Hepatocyte (in vitro differentiated cells): Measurements from ENCODE around the gene CD37. TPM values are rescaled to one million over a fixed set of nuclear protein-coding genes. Genes with fewer than 3 reads are reported as not detected.

Source experiments
- DNase-seq: peaks from one replicate; pipeline ENCODE4 v3.0.0-alpha.2; 2016; ENCODE audit warnings: low spot score
- H2AFZ ChIP-seq: fragments of 200-600 bp; sonication (generic); 2 replicates; pipeline ENCODE4 v1.6.0; 2016; ENCODE audit warnings: antibody characterized with exemption, mild to moderate bottlenecking
- H3K27ac ChIP-seq: fragments of 200-600 bp; sonication (generic); 2 replicates; pipeline ENCODE4 v1.5.1; 2016; ENCODE audit warnings: mild to moderate bottlenecking
- H3K27me3 ChIP-seq: fragments of 200-600 bp; sonication (generic); 2 replicates; pipeline ENCODE4 v1.6.1; 2016
- H3K36me3 ChIP-seq: fragments of 200-600 bp; sonication (generic); replicated peaks from 2 replicates; pipeline ENCODE4 v1.5.1; 2016; ENCODE audit warnings: low read depth; ENCODE audit not compliant: insufficient read depth
- H3K4me1 ChIP-seq: fragments of 200-600 bp; sonication (generic); 2 replicates; pipeline ENCODE4 v1.5.1; 2016; ENCODE audit warnings: mild to moderate bottlenecking, moderate library complexity; ENCODE audit not compliant: insufficient read depth
- H3K4me2 ChIP-seq: fragments of 200-600 bp; sonication (generic); 2 replicates; pipeline ENCODE4 v1.6.0; 2016
- H3K4me3 ChIP-seq: fragments of 200-600 bp; sonication (generic); 2 replicates; pipeline ENCODE4 v1.5.1; 2016; ENCODE audit warnings: mild to moderate bottlenecking
- H3K79me2 ChIP-seq: fragments of 200-600 bp; sonication (generic); 2 replicates; pipeline ENCODE4 v1.6.0; 2017; ENCODE audit warnings: mild to moderate bottlenecking
- H3K9me2 ChIP-seq: fragments of 200-600 bp; sonication (generic); replicated peaks from 2 replicates; pipeline ENCODE4 v1.6.0; 2017; ENCODE audit warnings: mild to moderate bottlenecking; ENCODE audit not compliant: insufficient read depth
- H3K9me3 ChIP-seq: fragments of 200-600 bp; sonication (generic); 2 replicates; pipeline ENCODE4 v1.5.1; 2016; ENCODE audit warnings: low read depth, mild to moderate bottlenecking
- H4K20me1 ChIP-seq: fragments of 200-600 bp; sonication (generic); 2 replicates; pipeline ENCODE4 v1.6.0; 2016; ENCODE audit warnings: mild to moderate bottlenecking; ENCODE audit not compliant: insufficient read depth, poor library complexity, severe bottlenecking
- CTCF ChIP-seq: fragments of 200-600 bp; sonication (generic); IDR thresholded peaks from 2 replicates; pipeline ENCODE4 v1.5.1; 2016; ENCODE audit warnings: antibody characterized with exemption, mild to moderate bottlenecking; ENCODE audit not compliant: poor library complexity
- EZH2 ChIP-seq: fragments of 200-600 bp; sonication (generic); IDR thresholded peaks from 2 replicates; pipeline ENCODE4 v1.6.1; 2016; ENCODE audit warnings: antibody characterized with exemption, mild to moderate bottlenecking, borderline replicate concordance
- EZH2phosphoT487 ChIP-seq: fragments of 200-600 bp; sonication (generic); IDR thresholded peaks from one replicate; pipeline ENCODE4 v1.6.1; 2018; ENCODE audit warnings: antibody characterized with exemption, mild to moderate bottlenecking, low read depth, moderate library complexity; ENCODE audit not compliant: unreplicated experiment, severe bottlenecking
- WGBS: methylation state at CpG from one replicate; pipeline ENCODE4 v1.1.6; 2016; ENCODE audit warnings: low lambda C conversion rate; ENCODE audit errors: missing lambda C conversion rate; 5-methylcytosine and 5-hydroxymethylcytosine counted together
- polyA plus RNA-seq: library from polyadenylated mRNA; unstranded; fragments of >200 nt; fragmentation: Nextera tagmentation; extraction: Ambion mirVana; gene quantifications from 2 replicates; pipeline ENCODE4 v1.2.1, GENCODE V29; 2016
- total RNA-seq: library from RNA; depleted of rRNA; stranded (reverse); fragments of >200 nt; gene quantifications from 2 replicates; pipeline ENCODE4 v1.2.3, GENCODE V29; 2014

CD37 gene
- total and polyA plus RNA-seq, 2 experiments from 2014 or later: 0.27 to 12.4 TPM

DNA sequence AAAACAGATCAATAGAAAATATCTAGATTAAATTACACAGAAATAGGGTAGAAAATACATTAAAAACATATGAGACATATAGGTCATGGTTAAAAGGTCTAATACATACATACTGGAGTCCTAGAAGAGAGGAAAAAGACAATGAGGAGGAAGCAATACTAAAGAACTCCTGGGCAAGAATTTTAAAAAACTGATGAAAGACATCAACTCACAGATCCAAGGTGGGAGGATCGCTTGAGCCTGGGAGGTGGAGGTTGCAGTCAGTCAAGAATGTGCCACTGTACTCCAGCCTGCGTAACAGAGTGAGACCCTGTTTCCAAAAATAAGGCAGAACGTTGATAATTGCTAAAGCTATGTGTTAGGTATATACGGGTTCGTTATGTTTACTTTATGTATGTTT lies 47.4 kb downstream of the CD37 start:
- Histone ChIP-seq H3K79me2 (no peaks in the 10 kb centered on the region), H3K4me3 (no peak overlapping the region), H3K27ac (no peak overlapping the region), H3K36me3 (no peaks in the 10 kb centered on the region), H3K27me3 (no peaks in the 10 kb centered on the region), H3K4me2 (no peak overlapping the region), H2AFZ (no peak overlapping the region), H4K20me1 (no peaks in the 10 kb centered on the region), H3K9me2 (no peaks in the 10 kb centered on the region), H3K9me3 (no peaks in the 10 kb centered on the region), H3K4me1 (no peaks in the 10 kb centered on the region)
- no peak for DNase-seq
- TF ChIP-seq EZH2phosphoT487: no peak
- no peak for TF ChIP-seq EZH2
- no peak for TF ChIP-seq CTCF
- WGBS: 95% methylated on average over 5 of the region's 5 CpGs

DNA sequence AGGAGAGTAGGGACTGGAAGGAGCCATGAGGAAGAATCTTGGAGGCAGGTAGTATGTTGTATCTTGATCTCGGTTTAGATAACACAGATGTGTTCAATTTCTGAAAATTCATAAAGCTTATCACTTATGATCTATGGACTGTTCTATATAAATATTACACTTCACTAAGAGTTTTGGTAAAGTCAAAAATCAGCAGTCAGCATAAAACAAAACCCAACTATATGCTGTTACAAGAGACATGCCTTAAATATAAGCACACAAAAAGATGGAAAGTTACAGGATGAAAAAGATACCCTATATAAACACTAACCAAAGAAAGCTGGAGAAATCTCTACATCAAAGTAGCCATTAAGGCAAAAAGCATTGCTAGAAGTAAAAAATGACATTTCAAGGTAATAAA lies 48.4 kb downstream of the CD37 start:
- DNase-seq: no peak
- no peak overlapping the region for H3K4me2 ChIP-seq
- H2AFZ ChIP-seq: no peak overlapping the region
- 97% methylated on average over 1 of the region's 1 CpG for WGBS
- no peaks in the 10 kb centered on the region for H3K9me2 ChIP-seq
- H3K79me2 ChIP-seq: no peaks in the 10 kb centered on the region
- no peaks in the 10 kb centered on the region for H3K36me3 ChIP-seq
- no peak overlapping the region for H3K27ac ChIP-seq
- no peaks in the 10 kb centered on the region for H3K4me1 ChIP-seq
- H3K9me3 ChIP-seq: no peaks in the 10 kb centered on the region
- no peak for TF ChIP-seq EZH2
- TF ChIP-seq CTCF: no peak
- TF ChIP-seq EZH2phosphoT487: no peak
- H3K4me3 ChIP-seq: no peak overlapping the region
- H4K20me1 ChIP-seq: no peaks in the 10 kb centered on the region
- H3K27me3 ChIP-seq: no peaks in the 10 kb centered on the region

DNA sequence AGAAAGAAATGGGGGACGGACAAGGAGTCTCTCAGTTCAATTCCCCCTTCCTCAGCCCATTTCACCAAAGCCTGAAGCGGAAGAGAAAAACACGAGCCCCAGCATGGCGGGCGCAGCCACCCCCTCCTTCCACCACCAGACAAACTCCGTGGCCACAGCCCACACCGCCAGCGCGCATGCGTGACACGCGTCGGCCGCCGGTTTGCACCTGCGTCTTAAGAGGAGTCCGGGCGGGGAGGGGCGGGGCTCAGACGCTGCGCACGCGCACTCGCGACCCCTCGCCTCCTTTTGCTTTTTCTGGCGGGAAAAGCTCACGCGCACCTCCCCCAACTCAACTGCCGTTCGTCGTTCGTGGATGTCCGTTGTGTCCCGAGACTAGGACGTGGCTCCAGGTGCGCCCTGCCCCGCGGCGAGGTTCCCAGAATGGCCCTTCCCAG lies 52.7 kb downstream of the CD37 start, which contains the start of gene KASH5:
KASH5 (plus strand) TSS at position 314 of the 437 bp plus-strand sequence. CDS start 2,635 bp downstream, outside the sequence.
- H3K4me3 ChIP-seq: no peak within 1 kb of the TSS
- H3K36me3 ChIP-seq: no peaks in the 10 kb centered on the region
- no peaks in the 10 kb centered on the region for H3K9me2 ChIP-seq
- no peak within 1 kb of the TSS for H2AFZ ChIP-seq
- no peak within 1 kb of the TSS for H3K4me2 ChIP-seq
- no peak for DNase-seq
- no peaks in the 10 kb centered on the region for H3K4me1 ChIP-seq
- no peak within 1 kb of the TSS for H3K27ac ChIP-seq
- no peak for TF ChIP-seq EZH2
- TF ChIP-seq EZH2phosphoT487: no peak
- TF ChIP-seq CTCF: no peak
- no peaks in the 10 kb centered on the region for H3K79me2 ChIP-seq
- H3K27me3 ChIP-seq: no peaks in the 10 kb centered on the region
- H4K20me1 ChIP-seq: no peaks in the 10 kb centered on the region
- whole genome bisulfite sequencing: 96% methylated on average over 30 of the region's 40 CpGs
- H3K9me3 ChIP-seq: no peaks in the 10 kb centered on the region

GRCh38 chr19:49389406-49389805 lies 54.2 kb downstream of the CD37 start:
- no peak overlapping the region for H3K4me2 ChIP-seq
- H3K9me3 ChIP-seq: no peaks in the 10 kb centered on the region
- no peak overlapping the region for H3K27ac ChIP-seq
- no peaks in the 10 kb centered on the region for H3K4me1 ChIP-seq
- 92% methylated on average over 20 of the region's 20 CpGs for WGBS
- TF ChIP-seq CTCF: no peak
- TF ChIP-seq EZH2phosphoT487: no peak
- TF ChIP-seq EZH2: no peak
- H3K36me3 ChIP-seq: no peaks in the 10 kb centered on the region
- H2AFZ ChIP-seq: no peak overlapping the region
- H3K9me2 ChIP-seq: no peaks in the 10 kb centered on the region
- H3K27me3 ChIP-seq: no peaks in the 10 kb centered on the region
- no peak for DNase-seq
- H3K79me2 ChIP-seq: no peaks in the 10 kb centered on the region
- H3K4me3 ChIP-seq: no peak overlapping the region
- H4K20me1 ChIP-seq: no peaks in the 10 kb centered on the region
